H9 (cell line): ENCODE data around the gene WNT3. TPM values are rescaled to one million over a fixed set of nuclear protein-coding genes. Genes with fewer than 3 reads are reported as not detected.

Experiments
- DNase-seq: peaks from one replicate; pipeline ENCODE4 v3.0.0-alpha.2; 2017
- H2AFZ ChIP-seq: one replicate; pipeline ENCODE4 v1.6.1; 2013; ENCODE audit warnings: mild to moderate bottlenecking, low read length, control low read depth, moderate library complexity
- H2AK5ac ChIP-seq: 2 replicates; pipeline ENCODE4 v1.6.1; 2013; ENCODE audit warnings: low read length, control low read depth, mixed read lengths; ENCODE audit not compliant: insufficient read length
- H2BK120ac ChIP-seq: one replicate; pipeline ENCODE4 v1.6.1; 2013; ENCODE audit warnings: low read depth, mild to moderate bottlenecking, low read length, control low read depth, inconsistent platforms; ENCODE audit not compliant: poor library complexity, severe bottlenecking
- H2BK12ac ChIP-seq: 2 replicates; pipeline ENCODE4 v1.6.1; 2013; ENCODE audit warnings: low read length, control low read depth, mixed read lengths, low read depth; ENCODE audit not compliant: insufficient read length
- H2BK15ac ChIP-seq: 2 replicates; pipeline ENCODE4 v1.6.1; 2013; ENCODE audit warnings: low read depth, low read length, control low read depth
- H2BK20ac ChIP-seq: one replicate; pipeline ENCODE4 v1.6.1; 2013; ENCODE audit warnings: low read depth, mild to moderate bottlenecking, low read length, control low read depth, inconsistent platforms; ENCODE audit not compliant: poor library complexity, severe bottlenecking
- H2BK5ac ChIP-seq: 2 replicates; pipeline ENCODE4 v1.6.1; 2013; ENCODE audit warnings: low read length, control low read depth, mixed read lengths; ENCODE audit not compliant: insufficient read length
- H3K14ac ChIP-seq: 2 replicates; pipeline ENCODE4 v1.6.1; 2013; ENCODE audit warnings: low read length, control low read depth; ENCODE audit not compliant: insufficient read depth
- H3K18ac ChIP-seq: 2 replicates; pipeline ENCODE4 v1.6.1; 2013; ENCODE audit warnings: low read depth, mild to moderate bottlenecking, mixed read lengths, low read length, control low read depth; ENCODE audit not compliant: insufficient read length
- H3K23ac ChIP-seq: 2 replicates; pipeline ENCODE4 v1.6.1; 2013; ENCODE audit warnings: low read length, control low read depth, mixed read lengths, low read depth; ENCODE audit not compliant: insufficient read length
- H3K23me2 ChIP-seq: 2 replicates; pipeline ENCODE4 v1.6.1; 2013; ENCODE audit warnings: low read depth, mild to moderate bottlenecking, mixed read lengths, low read length, control low read depth; ENCODE audit not compliant: insufficient read length, poor library complexity, severe bottlenecking
- H3K27ac ChIP-seq: 2 replicates; pipeline ENCODE4 v1.5.1; 2013; ENCODE audit warnings: low read length, control low read depth, mixed read lengths, low read depth; ENCODE audit not compliant: insufficient read length
- H3K27me3 ChIP-seq: 2 replicates; pipeline ENCODE4 v1.6.1; 2013; ENCODE audit warnings: low read length, control low read depth, inconsistent platforms; ENCODE audit not compliant: insufficient read depth
- H3K4ac ChIP-seq: 2 replicates; pipeline ENCODE4 v1.6.1; 2013; ENCODE audit warnings: low read depth, mild to moderate bottlenecking, control low read depth, inconsistent platforms, low read length, moderate library complexity
- H3K4me1 ChIP-seq: 2 replicates; pipeline ENCODE4 v1.6.1; 2013; ENCODE audit warnings: low read length, control low read depth, inconsistent platforms; ENCODE audit not compliant: insufficient read depth
- H3K4me2 ChIP-seq: 2 replicates; pipeline ENCODE4 v1.6.1; 2013; ENCODE audit warnings: low read length, control low read depth, mixed read lengths; ENCODE audit not compliant: insufficient read length, insufficient read depth
- H3K56ac ChIP-seq: 2 replicates; pipeline ENCODE4 v1.6.1; 2013; ENCODE audit warnings: low read depth, mild to moderate bottlenecking, mixed read lengths, low read length, control low read depth; ENCODE audit not compliant: insufficient read length
- H3K79me1 ChIP-seq: 2 replicates; pipeline ENCODE4 v1.6.1; 2013; ENCODE audit warnings: low read depth, mild to moderate bottlenecking, moderate library complexity, low read length, control low read depth, inconsistent platforms; ENCODE audit not compliant: insufficient read depth, poor library complexity, severe bottlenecking
- H3K79me2 ChIP-seq: 2 replicates; pipeline ENCODE4 v1.6.1; 2013; ENCODE audit warnings: low read length, control low read depth, inconsistent platforms; ENCODE audit not compliant: insufficient read depth
- H3K9ac ChIP-seq: 2 replicates; pipeline ENCODE4 v1.6.1; 2013; ENCODE audit warnings: low read length, control low read depth, mixed read lengths; ENCODE audit not compliant: insufficient read length; ENCODE audit errors: extremely low read depth
- H3K9me3 ChIP-seq: one replicate; pipeline ENCODE4 v1.6.1; 2013; ENCODE audit warnings: low read depth, low read length, inconsistent platforms; ENCODE audit not compliant: control insufficient read depth
- H3T11ph ChIP-seq: one replicate; pipeline ENCODE4 v1.6.1; 2013; ENCODE audit warnings: mild to moderate bottlenecking, low read length, control low read depth, inconsistent platforms
- H4K20me1 ChIP-seq: one replicate; pipeline ENCODE4 v1.6.1; 2013; ENCODE audit not compliant: control insufficient read depth, insufficient read length, insufficient read depth
- H4K5ac ChIP-seq: 2 replicates; pipeline ENCODE4 v1.6.1; 2013; ENCODE audit warnings: low read depth, mild to moderate bottlenecking, mixed read lengths, low read length, control low read depth; ENCODE audit not compliant: insufficient read length
- H4K8ac ChIP-seq: replicated peaks from 2 replicates; pipeline ENCODE4 v1.6.1; 2013; ENCODE audit warnings: low read length, control low read depth, mixed read lengths, low read depth; ENCODE audit not compliant: insufficient read length
- H4K91ac ChIP-seq: 2 replicates; pipeline ENCODE4 v1.6.1; 2013; ENCODE audit warnings: low read depth, mild to moderate bottlenecking, moderate library complexity, mixed read lengths, low read length, control low read depth; ENCODE audit not compliant: insufficient read length
- H3K27ac Mint-ChIP-seq, 3 experiments: 2 replicates in 2 of 3; 3 replicates in 1 of 3; pipeline ENCODE4 v1.8.0; 2020 to 2021; ENCODE audit warnings: mixed read lengths in 3 of 3, mild to moderate bottlenecking in 1 of 3, moderate library complexity in 1 of 3
- H3K27me3 Mint-ChIP-seq: 2 replicates; pipeline ENCODE4 v1.8.0; 2021; ENCODE audit warnings: low read depth, mild to moderate bottlenecking, moderate library complexity, mixed read lengths
- H3K36me3 Mint-ChIP-seq, 3 experiments: 2 replicates in 2 of 3; 3 replicates in 1 of 3; pipeline ENCODE4 v1.8.0; 2020 to 2021; ENCODE audit warnings: low read depth in 3 of 3, mixed read lengths in 3 of 3; ENCODE audit not compliant: insufficient read depth in 1 of 3
- H3K4me1 Mint-ChIP-seq, 2 experiments: 2 replicates each; pipeline ENCODE4 v1.8.0; 2020; ENCODE audit warnings: mixed read lengths in 2 of 2
- H3K4me3 Mint-ChIP-seq, 2 experiments: 2 replicates in 1 of 2; 3 replicates in 1 of 2; pipeline ENCODE4 v1.8.0; 2020 to 2021; ENCODE audit warnings: mild to moderate bottlenecking in 2 of 2, mixed read lengths in 2 of 2, moderate library complexity in 1 of 2
- H3K9me3 Mint-ChIP-seq, 2 experiments: 2 replicates in 1 of 2; 3 replicates in 1 of 2; pipeline ENCODE4 v1.8.0; 2020; ENCODE audit warnings: mild to moderate bottlenecking in 2 of 2, mixed read lengths in 2 of 2, moderate library complexity in 1 of 2
- WGBS: extraction: QIAGEN DNeasy Blood & Tissue Kit; methylation state at CpG from one replicate; pipeline ENCODE4 v1.1.7; 2013; ENCODE audit warnings: missing lambda C conversion rate, low lambda C conversion rate, mixed read lengths; ENCODE audit not compliant: insufficient read length; ENCODE audit errors: extremely low coverage; 5-methylcytosine and 5-hydroxymethylcytosine counted together
- total RNA-seq: library from RNA; stranded (reverse); gene quantifications from 2 replicates; pipeline ENCODE4 v1.2.1, GENCODE V29; 2021
- TF ChIP-seq, protein P1 (sequence below): fragments of 200-600 bp; sonication (generic); conservative IDR thresholded peaks from 3 replicates; pipeline ENCODE4 v1.8.0; 2021; ENCODE audit warnings: antibody characterized with exemption, mild to moderate bottlenecking

Gene WNT3
- total RNA-seq, 1 experiment from 2014 or later, result 22.4 TPM

DNA sequence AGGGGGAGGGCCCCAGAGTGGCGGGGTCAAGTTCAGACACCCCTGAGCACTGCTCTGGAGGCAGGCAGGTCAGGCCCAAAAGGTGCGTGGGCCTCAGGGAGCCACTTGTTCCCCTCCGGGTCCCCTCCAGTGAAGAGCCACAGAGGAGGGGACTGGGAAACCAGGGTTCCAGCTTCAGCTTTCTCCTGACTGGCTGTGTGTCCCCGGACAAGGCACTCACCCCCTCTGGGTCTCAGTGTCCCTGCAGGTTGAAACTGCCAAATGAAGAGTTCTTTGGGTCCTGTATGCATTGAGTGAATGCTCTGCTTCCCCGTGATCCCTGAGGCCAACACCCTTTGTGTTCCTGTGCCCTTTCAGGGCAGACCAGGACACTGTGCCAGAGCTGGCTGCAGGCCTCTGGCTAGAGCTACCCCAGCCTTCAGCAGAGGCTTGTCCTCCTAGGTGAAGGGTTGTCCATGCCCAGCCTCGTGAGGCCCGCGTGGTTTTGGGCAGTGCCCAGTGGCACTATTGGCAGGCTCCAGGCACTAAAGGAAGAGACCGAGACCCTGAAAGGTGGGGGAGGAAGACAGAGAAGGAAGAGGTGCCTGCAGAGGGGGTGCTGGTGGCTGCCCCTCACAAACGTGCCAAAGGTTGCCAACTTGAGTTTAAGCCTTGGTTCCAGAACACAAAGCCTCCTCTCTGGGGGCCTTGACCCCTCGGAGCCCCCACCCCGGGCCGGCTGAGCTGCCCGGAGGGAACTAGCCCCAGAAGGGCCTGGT is 13.3 kb upstream of the WNT3 start:
- no peaks in the 10 kb centered on the region for H3K23me2 ChIP-seq
- H3K4me2 ChIP-seq, result no peak overlapping the region
- no peak overlapping the region for H2AFZ ChIP-seq
- TF ChIP-seq, protein P1, sequence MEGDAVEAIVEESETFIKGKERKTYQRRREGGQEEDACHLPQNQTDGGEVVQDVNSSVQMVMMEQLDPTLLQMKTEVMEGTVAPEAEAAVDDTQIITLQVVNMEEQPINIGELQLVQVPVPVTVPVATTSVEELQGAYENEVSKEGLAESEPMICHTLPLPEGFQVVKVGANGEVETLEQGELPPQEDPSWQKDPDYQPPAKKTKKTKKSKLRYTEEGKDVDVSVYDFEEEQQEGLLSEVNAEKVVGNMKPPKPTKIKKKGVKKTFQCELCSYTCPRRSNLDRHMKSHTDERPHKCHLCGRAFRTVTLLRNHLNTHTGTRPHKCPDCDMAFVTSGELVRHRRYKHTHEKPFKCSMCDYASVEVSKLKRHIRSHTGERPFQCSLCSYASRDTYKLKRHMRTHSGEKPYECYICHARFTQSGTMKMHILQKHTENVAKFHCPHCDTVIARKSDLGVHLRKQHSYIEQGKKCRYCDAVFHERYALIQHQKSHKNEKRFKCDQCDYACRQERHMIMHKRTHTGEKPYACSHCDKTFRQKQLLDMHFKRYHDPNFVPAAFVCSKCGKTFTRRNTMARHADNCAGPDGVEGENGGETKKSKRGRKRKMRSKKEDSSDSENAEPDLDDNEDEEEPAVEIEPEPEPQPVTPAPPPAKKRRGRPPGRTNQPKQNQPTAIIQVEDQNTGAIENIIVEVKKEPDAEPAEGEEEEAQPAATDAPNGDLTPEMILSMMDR, result no peak
- no peak overlapping the region for H4K8ac ChIP-seq
- no peak overlapping the region for H3K9ac ChIP-seq
- H2BK12ac ChIP-seq, result no peak overlapping the region
- peak overlapping the region; percentile 76 for H3K14ac ChIP-seq
- no peaks in the 10 kb centered on the region for H3K4me1 ChIP-seq
- Mint-ChIP-seq H3K27ac (no peak overlapping the region), H3K4me1 (peaks cover 36 to 43% of the 10 kb centered on the region in 2 experiments), H3K4me3 (no peak overlapping the region; a peak in 1 of 5 replicates), H3K9me3 (no peaks in the 10 kb centered on the region; a peak in 1 of 5 replicates), H3K36me3 (peaks cover 0 to 2% (median 0%) of the 10 kb centered on the region in 3 experiments; a peak in 1 of 7 replicates), H3K27me3 (peaks cover 45% of the 10 kb centered on the region)
- H3K4ac ChIP-seq, result no peak overlapping the region
- H3T11ph ChIP-seq, result no peak overlapping the region
- H2AK5ac ChIP-seq, result no peak overlapping the region
- no peak overlapping the region for H2BK5ac ChIP-seq
- no peak overlapping the region for H3K18ac ChIP-seq
- H4K5ac ChIP-seq, result no peak overlapping the region
- H3K79me2 ChIP-seq, result no peaks in the 10 kb centered on the region
- no peak overlapping the region for H4K91ac ChIP-seq
- no peaks in the 10 kb centered on the region for H4K20me1 ChIP-seq
- peak; percentile 32 for DNase-seq
- H2BK120ac ChIP-seq, result no peak overlapping the region
- H3K23ac ChIP-seq, result no peak overlapping the region
- H2BK15ac ChIP-seq, result no peak overlapping the region
- no peak overlapping the region for H3K56ac ChIP-seq
- no peaks in the 10 kb centered on the region for H3K9me3 ChIP-seq
- no peak overlapping the region for H2BK20ac ChIP-seq
- WGBS, result no CpG with 5 or more reads among the region's 14 CpGs
- H3K27me3 ChIP-seq, result no peaks in the 10 kb centered on the region
- no peak overlapping the region for H3K27ac ChIP-seq
- no peaks in the 10 kb centered on the region for H3K79me1 ChIP-seq
